GM21367 (cell line): ENCODE results near the gene SERPINA4.
"Not testable (repeated sequence)": the region's sequence is repeated elsewhere in the genome, so short reads cannot be mapped to it uniquely, and the experiment has no call there.

Source experiments
- ATAC-seq: cut with Tn5 transposase; IDR thresholded peaks from one replicate; pipeline ENCODE4 v1.9.1; 2021; ENCODE audit not compliant: unreplicated experiment

The SERPINA4 gene

DNA sequence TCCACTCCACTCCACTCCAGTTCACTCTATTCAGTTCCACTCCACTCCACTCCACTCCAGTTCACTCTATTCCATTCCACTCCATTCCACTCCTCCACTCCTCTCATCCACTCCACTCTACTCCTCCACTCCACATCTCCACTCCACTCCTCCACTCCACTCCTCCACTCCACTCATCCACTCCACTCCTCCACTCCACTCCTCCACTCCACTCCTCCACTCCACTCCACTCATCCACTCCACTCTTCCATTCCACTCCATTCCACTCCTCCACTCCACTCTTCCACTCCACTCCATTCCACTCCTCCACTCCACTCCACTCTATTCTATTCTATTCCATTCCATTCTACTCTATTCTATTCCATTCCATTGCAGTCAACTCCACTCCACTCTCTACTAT lies 29.8 kb downstream of the SERPINA4 start:
- no peak for ATAC-seq

DNA sequence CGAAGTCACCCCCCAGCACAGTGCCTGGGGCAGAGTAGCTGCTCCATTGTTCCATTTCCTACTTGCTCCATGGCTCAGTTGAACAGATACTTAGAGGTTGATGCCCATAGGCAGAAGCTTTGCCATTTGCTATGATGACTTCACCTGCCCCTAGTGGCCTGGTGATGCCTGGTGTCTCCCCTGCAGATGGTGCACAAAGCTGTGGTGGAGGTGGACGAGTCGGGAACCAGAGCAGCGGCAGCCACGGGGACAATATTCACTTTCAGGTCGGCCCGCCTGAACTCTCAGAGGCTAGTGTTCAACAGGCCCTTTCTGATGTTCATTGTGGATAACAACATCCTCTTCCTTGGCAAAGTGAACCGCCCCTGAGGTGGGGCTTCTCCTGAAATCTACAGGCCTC lies 30.6 kb downstream of the SERPINA4 start:
- no peak for ATAC-seq

DNA sequence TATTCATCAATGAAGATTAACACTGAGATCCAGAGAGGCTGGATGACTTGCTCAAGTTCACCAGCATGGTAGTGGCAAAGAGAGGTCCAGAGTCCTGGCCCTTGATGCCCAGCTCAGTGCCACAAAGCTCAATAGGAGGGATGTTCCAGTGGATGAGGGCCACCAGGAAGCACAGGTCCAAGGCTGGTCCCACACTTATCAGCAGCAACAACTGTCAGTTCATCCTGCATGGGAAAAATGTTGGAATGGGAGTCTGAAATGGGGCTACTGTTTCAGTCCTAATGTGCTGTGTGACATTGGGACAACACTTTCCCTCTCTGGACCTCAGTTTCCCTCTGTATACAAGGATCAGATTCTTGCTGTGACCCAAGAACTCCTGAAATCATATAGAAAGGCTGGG lies 31.2 kb downstream of the SERPINA4 start:
- ATAC-seq: no peak

DNA sequence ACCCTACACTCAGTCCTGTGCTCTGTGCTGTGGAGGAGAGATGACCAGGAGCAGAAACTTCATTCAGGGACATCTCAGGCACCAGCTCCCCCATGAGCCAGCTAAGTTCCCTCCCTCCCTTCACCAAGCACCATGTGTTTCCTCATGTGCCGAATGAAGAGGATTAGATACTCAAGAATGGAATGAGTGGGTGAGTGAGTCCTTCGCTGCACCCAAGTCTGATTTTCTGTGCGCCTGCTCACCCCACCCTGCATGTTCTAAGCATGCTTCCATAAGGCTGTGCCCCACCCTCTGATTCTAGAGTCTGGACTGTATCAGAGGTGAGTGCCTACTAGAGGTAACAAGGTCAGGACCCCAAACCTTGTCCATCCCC lies 32.1 kb downstream of the SERPINA4 start:
- no peak for ATAC-seq

DNA sequence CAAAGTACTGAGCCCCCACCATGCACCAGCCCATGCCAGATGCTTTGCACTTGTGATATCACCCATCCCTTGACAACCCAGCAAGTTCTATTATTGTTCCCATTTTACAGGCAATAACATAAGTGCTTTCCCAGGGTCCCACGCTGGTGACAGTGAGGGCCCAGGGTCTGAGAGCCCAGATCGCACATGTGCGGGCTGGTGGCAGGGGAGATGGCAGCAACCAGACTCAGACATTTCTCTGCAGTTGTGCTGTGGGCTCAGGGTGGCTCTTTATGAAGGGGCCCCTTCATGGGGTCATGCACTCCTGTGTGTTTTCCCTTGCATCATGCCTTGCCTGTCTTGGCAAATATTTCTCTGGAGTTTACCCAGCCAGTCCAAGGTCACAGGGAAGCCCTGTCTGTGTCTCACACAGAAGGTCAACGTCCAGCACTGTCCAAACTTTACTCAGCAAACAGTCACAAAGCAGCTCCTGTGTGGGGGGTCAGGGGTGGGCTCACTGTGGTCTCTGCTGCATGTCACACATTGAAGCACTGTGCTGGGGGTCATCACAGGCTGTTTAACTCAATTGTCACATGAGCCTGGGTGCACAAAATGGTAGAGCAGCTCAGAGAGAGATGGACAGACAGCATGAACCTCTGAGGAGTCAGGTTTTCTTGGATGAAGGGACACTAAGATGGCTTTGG lies 32.6 kb downstream of the SERPINA4 start:
- ATAC-seq: no peak

DNA sequence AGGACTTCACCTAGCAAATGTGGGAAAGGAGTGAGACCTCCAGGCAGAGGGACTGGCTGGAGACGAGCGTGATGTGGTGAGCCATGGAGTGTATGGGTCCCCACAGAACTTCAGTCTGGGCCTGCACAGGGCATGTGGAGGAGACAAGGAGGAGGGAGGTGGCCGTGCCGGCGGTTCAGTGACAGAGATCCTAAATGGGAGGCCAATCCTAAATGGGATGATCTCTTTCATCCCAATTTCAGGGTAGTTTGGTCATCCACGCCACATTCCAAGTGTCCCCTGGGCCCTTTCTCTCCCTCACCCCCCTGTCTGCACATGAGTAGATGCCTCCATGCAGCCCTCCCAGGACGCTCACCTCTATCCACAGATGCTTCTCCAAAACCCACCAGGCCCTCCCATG lies 33.2 kb downstream of the SERPINA4 start:
- no peak for ATAC-seq

DNA sequence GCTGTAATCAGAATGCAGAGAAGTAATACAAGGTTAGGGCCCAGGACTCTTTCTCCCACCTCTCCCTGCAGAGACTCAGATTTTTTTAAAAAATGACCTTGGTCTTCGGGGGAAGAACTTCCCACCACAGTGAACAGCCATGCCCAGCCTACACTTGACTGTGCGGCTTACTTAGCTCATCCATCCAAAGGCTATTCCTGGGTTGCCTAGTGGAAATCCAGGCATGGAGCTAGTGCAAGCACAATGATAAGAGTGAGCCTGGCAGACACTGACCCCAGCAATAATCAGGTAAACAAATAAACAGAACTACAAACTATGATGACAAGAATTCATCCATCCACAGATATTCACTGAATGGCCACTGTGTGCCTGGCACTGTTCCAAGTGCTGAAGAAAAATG lies 34.7 kb downstream of the SERPINA4 start:
- ATAC-seq: no peak

DNA sequence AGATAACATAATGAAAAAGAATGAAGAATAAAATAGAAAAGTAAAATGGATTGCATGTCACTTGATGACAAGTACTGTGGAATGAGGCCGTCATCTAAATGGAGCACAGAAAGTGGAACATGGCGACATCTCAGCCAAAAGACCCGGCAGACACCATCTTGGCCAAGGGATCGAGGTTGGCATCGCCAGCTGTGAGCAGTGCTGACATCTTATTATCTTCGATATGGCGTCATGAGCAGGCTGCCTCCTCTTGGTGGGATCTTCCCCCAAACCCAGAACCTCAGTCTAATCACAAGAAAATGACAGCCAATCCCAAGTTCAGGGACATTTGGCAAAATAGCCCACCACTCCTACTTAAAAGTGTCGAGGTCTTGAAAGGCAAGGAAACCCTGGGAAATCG lies 35.1 kb downstream of the SERPINA4 start:
- ATAC-seq: no peak

DNA sequence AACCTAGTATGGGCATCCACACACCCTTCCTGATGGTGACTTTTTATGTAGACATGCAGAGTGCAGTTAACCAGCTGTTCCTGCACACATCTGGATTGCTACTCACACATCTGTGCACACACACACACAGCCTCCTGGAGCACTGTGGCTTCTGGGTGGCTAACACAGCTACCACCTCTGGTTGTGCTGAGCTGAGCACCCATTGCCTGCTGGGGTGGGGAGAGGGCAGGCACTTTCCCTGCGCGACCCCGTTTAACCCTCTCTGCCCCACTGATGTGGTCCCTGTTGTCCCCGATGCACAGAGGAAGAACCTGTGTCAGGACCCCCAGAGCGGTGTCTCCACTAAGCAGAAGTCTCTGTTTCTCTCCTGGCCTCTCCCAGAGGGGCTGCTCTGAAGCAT lies 36.5 kb downstream of the SERPINA4 start:
- ATAC-seq: no peak

DNA sequence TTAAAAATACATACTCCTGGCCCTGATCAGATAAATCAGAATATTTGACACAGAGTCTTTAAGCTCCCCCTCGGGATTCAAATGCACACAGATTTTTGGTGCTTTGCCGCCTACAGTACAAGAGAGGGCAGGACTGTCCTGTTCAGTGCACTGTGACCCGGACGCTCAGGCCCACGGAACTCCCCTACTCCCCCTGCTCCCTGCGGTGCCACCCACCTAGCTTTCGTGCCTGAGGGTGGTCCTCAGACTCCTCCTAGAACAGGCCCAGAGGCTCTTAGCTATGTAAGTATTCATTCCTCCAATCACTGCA lies 37.2 kb downstream of the SERPINA4 start:
- ATAC-seq: no peak

DNA sequence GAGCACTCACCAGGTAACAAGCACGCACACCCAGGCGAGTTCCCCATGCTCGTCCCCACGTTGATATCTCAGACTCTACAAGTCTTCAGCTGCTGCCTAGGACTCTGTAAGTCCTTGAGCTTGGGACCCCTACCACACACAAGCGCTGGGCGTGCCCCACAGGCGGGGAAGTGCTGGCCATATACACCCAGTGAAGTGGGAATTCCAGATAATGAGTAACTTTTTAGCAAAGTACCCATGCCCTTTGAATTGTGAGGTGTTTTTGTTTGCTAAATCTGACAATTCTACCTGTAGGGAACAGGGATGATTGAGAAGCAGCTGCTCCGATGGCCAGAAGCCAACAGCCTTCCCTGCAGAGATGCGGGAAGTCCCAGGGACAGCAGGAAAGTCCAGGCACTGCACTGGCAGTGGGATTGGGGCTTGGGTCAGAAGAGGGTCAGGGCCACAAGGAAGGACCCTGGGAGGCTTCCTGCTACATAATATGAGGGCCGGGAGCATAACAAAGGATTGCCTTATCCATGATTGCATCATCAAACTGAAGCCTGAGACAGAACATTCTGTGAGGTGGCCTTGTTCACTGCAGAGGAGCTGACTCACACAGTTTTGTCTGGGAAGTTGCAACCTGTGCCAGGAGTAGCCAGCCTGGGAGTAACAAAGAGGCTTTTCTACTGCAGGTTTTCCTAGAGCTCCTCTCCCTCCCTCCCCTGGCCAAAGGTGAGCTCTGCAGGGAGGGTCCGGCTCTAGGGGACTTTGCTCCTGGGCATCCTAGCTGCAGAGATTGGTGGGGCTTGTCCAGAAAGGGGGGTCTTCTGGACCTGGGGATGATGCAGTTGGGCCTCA lies 37.8 kb downstream of the SERPINA4 start:
- ATAC-seq: no peak

DNA sequence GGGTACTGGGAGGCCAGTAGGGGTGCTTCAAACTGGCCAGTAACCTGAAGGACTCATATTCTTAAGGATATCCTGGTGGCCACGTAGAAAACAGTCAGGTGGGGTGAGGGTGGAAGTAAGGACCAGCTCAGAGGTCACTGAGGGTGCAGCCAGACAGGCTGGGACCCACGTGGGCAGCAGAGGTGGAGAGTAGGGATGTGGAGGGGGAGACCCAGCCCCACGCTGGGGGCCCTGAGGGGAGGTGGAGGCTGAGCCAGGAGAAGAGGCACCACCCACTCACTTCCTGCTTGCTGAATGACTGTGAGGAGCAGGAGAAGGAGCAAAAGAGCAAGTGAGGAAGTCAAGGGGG lies 38.4 kb downstream of the SERPINA4 start:
- no peak for ATAC-seq

DNA sequence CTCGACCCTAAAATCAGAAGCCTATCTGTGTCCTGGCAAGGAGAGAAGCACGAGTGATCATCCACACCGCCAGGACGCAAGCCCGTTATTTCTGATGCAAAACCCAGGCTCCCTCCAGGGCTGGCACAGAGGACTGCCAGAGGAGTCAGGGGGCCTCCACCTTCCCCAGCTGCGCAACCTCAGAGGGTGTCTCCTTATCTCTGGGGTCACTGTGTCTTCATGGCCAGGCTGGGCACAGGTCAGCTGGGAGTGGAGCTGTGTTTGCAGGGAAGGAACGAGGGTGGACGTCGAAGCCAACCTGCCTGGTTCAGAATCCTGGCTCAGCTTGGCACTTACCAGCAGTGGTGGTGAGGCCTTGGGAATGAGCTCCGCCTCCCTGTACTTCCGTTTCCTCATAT lies 38.9 kb downstream of the SERPINA4 start:
- ATAC-seq: no peak

DNA sequence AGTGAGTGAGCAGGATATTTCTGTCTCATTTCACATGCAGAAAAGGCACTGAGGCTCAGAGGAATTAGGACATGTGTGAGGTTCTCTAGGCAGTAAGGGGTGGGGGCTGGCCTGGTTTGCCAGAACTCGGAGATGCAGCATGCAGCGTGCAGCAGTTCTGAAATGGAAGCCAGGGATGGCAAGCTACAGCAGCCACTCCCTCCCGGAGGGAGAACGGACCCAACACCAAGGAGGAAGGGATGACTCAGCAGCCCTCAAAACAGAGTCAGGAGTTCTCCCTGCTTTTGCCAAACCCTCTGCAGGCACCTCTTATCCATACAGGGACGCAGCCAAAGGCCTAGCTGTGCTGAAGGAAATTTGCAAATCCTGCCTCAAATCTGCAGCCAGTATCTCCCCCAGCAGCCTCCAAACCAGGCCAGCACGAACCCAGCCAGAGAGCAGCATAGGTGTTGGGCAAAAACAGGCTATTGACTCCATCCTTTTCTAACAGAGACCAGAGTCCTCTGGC lies 40.7 kb downstream of the SERPINA4 start:
- ATAC-seq: no peak

DNA sequence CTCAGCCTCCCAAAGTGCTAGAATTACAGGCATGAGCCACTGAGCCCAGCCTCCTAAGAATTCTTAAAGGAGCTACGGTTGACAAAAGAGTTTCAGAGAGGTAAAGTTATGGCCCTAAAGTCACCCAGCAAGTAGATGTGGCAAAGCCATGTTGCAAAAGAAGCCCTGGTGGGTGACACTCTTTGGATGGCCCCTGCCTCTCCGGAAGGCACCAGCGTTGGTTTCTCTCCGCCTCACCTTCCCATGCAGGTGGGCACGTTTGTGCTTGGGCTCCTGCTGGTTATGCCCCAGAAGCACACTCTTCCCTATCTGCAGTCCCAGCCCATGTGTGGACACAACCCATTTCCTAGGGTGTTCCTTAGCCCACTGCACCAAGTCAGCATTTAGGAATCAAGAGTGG lies 41.5 kb downstream of the SERPINA4 start:
- ATAC-seq: no peak

DNA sequence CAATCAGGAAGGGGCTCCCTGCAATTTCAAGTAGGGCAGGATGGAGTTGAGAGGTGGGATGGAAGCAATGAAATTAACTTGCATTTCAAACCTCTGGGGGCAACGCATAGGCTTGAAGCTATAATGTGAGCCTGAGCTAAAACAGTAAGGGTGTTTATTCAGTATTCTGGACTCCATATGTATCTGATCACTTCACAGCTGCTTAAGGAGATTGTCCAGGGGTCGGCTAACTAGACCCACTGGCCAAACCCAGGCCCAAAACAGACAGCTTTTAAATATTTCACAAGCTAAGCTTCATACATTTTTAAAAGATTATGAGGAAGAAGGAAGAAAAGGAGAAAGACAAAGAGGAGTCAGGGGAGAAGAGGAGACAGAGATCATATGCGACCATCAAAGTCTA lies 44.1 kb downstream of the SERPINA4 start:
- ATAC-seq: no peak

DNA sequence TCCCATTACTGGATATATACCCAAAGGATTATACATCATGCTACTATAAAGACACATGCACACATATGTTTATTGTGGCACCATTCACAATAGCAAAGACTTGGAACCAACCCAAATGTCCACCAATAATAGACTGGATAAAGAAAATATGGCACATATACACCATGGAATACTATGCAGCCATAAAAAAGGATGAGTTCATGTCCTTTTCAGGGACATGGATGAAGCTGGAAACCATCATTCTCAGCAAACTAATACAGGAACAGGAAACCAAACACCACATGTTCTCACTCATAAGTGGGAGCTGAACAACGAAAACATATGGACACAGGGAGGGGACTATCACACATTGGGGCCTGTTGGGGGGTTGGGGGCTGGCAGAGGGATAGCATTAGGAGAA lies 47.7 kb downstream of the SERPINA4 start:
- ATAC-seq: not testable (repeated sequence)

DNA sequence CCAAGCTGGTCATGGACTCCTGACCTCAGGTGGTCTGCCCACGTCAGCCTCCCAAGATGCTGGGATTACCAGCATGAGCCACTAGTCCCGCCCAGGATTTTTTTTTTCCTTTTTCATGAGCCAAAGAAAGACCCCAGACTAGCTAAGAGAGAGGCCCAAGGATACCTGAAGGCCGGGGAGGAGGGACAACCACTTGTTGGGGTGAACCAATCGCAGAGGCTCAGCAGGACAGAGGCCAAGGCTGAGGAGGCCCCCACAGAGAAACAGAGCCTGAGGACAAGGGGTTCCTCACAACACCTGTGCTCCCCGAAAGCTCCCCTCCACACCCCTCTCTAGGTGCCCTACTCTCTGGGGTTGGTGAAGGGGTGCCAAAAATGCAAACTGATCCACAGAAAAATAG lies 49.9 kb downstream of the SERPINA4 start:
- no peak for ATAC-seq

DNA sequence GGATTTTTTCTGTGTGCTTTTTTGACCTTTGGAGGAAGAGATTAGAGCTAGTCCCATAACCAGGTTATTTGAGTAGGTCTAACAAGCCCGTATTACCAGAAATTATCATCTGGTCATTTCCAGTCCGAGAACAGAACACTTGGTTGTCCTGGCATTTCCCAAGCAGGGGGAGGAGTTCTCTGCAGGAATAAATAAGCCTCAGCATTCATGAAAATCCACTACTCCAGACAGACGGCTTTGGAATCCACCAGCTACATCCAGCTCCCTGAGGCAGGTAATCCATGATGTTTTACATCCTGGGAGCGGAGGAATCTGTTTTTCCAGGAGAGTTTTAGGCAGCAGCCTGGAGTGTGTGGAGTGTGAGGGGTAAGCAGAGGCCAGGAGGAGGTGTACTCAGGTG lies 50.9 kb downstream of the SERPINA4 start, which contains the start of gene SERPINA3:
Gene SERPINA3 (plus strand): TSS at position 218 of the 400 bp plus-strand sequence. CDS start 2,051 bp downstream, outside the sequence.
- no peak for ATAC-seq

DNA sequence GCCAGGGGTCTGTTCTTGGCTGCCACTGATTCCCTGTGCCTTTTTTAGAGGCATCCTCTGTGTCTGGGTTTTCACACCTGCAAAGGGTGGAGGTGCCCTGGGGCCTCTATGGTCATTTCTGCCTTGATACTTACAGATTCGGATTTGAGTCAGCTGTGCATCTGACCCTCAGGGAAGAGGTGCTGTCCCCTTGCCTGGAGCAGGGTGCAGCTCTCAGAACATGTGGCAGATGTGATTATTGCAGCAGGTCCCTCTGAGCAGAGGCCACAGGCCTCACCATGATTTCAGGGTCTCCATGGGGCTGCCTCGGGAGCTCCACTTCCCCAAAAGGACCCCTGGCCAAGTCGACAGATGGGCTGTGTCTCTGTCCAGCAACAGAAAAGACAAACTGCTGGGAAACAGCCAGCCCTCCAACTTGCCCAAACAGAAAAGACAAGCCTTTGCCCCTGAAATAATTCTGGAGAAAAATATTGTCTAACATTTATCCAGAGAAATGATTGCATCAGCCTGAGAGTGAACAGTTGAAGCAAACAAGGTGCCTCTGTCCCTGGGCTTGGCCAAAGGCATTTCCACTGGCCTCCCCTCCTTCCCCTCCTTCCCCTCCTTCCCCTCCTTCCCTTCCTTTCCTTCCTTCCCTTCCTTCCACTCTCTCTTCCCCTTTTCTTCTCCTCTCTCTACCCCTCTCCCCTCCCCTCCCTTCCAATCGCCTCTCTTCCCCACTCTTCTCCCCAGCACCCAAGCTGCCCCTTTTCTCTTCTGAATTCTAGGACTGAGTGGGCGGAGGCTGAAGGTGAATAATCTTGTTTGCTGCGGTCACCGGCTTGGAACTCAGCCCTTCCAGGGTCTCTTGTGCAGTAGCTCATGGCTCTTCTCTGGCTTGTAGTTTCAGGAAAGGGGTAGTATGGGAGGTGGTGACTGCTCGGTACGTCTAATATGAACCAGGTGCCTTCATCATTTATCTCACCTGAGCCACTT lies 51.6 kb downstream of the SERPINA4 start:
- ATAC-seq: no peak
